ENCODE data around the gene TRAPPC5.

Gene TRAPPC5

GRCh38 chr19:7679771-7680605, 645 bp upstream of the TRAPPC5 start:
- no peak for TF ChIP-seq TAF1 (IDR thresholded peaks at IDR 0.05; ENCODE audit: borderline replicate concordance, low read depth, low read length)
- no peak for DNase-seq (ENCODE audit: insufficient read length)

GRCh38 chr19:7681340-7682174, 924 bp downstream of the TRAPPC5 start:
- peak; percentile 83 for FAIRE-seq

More at GRCh38 chr19:7679771-7680605, 645 bp upstream of the TRAPPC5 start:
- FAIRE-seq: no peak

GRCh38 chr19:7682175-7682855, 1.7 kb downstream of the TRAPPC5 start:
- DNase-seq (ENCODE audit: insufficient read length): no peak
- FAIRE-seq: no peak
- no peak for TF ChIP-seq TAF1 (IDR thresholded peaks at IDR 0.05; ENCODE audit: borderline replicate concordance, low read depth, low read length)
- no peak for TF ChIP-seq POLR2AphosphoS5 (IDR thresholded peaks at IDR 0.05; ENCODE audit: low read depth, low read length)

More at GRCh38 chr19:7681340-7682174, 924 bp downstream of the TRAPPC5 start:
- TF ChIP-seq POLR2A (IDR thresholded peaks at IDR 0.05; ENCODE audit: low read depth, low read length): peak; percentile 32; the same call in 1 of the 2 replicates
- TF ChIP-seq POLR2AphosphoS5 (IDR thresholded peaks at IDR 0.05; ENCODE audit: low read depth, low read length): no peak
- DNase-seq (ENCODE audit: insufficient read length): peak; percentile 77

- DNase-seq (ENCODE audit: insufficient read length) (no peak), FAIRE-seq (no peak)
- TF ChIP-seq POLR2A (IDR thresholded peaks at IDR 0.05; ENCODE audit: low read depth, low read length): no peak
- peak; percentile 33; the same call in 1 of the 2 replicates for TF ChIP-seq POLR2AphosphoS5 (IDR thresholded peaks at IDR 0.05; ENCODE audit: low read depth, low read length)
These were observed 5.2 kb downstream of the TRAPPC5 start for GRCh38 chr19:7685546-7686445.

GRCh38 chr19:7687177-7687576, 6.5 kb downstream of the TRAPPC5 start:
- TF ChIP-seq POLR2A (IDR thresholded peaks at IDR 0.05; ENCODE audit: low read depth, low read length) (peak; percentile 68), TAF1 (IDR thresholded peaks at IDR 0.05; ENCODE audit: borderline replicate concordance, low read depth, low read length) (no peak), POLR2AphosphoS5 (IDR thresholded peaks at IDR 0.05; ENCODE audit: low read depth, low read length) (peak; percentile 87)

DNA sequence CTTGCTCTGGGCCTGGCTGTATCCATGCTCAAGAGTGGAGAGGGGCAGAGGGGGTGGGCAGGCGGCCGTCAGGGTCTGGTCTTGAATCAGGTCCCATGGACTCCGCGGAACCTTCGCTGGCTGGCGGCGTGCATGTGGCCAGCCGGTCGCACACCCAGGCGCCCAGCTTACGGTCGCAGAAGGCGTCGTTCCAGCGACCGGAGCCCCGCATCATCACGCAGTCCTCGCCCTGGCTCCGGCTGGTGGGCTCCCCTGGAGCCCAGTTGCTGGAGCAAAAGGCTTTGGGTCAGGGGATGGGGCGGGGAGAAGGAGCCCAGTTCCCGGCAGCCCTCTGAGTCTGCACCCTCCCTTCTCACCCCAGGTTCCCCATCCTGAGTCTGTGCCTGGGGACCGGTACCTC, 8.5 kb downstream of the TRAPPC5 start:
- TF ChIP-seq TAF1 (IDR thresholded peaks at IDR 0.05; ENCODE audit: borderline replicate concordance, low read depth, low read length): no peak
- no peak for DNase-seq (ENCODE audit: insufficient read length)
- no peak for FAIRE-seq

More at GRCh38 chr19:7687177-7687576, 6.5 kb downstream of the TRAPPC5 start:
- FAIRE-seq (no peak), DNase-seq (ENCODE audit: insufficient read length) (no peak)

- TF ChIP-seq POLR2AphosphoS5 (IDR thresholded peaks at IDR 0.05; ENCODE audit: low read depth, low read length): no peak
- TF ChIP-seq TAF1 (IDR thresholded peaks at IDR 0.05; ENCODE audit: borderline replicate concordance, low read depth, low read length): no peak
- TF ChIP-seq POLR2A (IDR thresholded peaks at IDR 0.05; ENCODE audit: low read depth, low read length): no peak
- FAIRE-seq (no peak), DNase-seq (ENCODE audit: insufficient read length) (no peak)
These were observed 10.2 kb downstream of the TRAPPC5 start for GRCh38 chr19:7690779-7691258.

- FAIRE-seq (peak; percentile 65), DNase-seq (ENCODE audit: insufficient read length) (no peak)
- TF ChIP-seq POLR2A (IDR thresholded peaks at IDR 0.05; ENCODE audit: low read depth, low read length): no peak
- TF ChIP-seq TAF1 (IDR thresholded peaks at IDR 0.05; ENCODE audit: borderline replicate concordance, low read depth, low read length): no peak
- no peak for TF ChIP-seq POLR2AphosphoS5 (IDR thresholded peaks at IDR 0.05; ENCODE audit: low read depth, low read length)
These were observed 10.9 kb downstream of the TRAPPC5 start for GRCh38 chr19:7691497-7691896.

DNA sequence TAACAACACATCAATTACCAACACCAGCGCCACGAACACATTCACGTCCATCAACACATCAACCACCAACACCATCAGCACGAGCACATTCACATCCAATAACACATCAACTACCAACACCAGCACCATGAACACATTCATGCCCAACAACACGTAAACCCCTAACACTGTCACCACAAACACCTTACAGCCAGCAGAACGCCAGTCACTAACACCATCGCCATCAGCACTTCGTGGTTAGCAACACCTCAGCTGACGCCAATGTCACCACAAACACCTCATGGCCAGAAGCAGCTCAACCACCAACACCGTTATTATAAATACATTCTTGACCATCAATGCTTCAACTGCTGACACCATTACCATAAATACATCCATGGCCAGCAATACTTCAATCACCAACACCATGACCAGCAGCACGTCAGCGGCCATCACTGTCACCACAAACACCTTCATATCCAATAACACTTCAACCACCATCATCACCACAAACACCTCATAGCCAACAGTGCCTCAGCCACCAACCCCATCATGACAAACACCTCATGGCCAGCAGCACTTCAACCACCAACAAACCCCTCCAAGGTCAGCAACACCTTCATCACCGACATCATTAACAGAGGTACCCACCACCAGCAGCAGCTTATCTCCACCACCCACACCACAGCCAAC, 11.9 kb downstream of the TRAPPC5 start:
- FAIRE-seq: peak; percentile 42
- TF ChIP-seq TAF1 (IDR thresholded peaks at IDR 0.05; ENCODE audit: borderline replicate concordance, low read depth, low read length): no peak
- no peak for TF ChIP-seq POLR2AphosphoS5 (IDR thresholded peaks at IDR 0.05; ENCODE audit: low read depth, low read length)
- TF ChIP-seq POLR2A (IDR thresholded peaks at IDR 0.05; ENCODE audit: low read depth, low read length): no peak

GRCh38 chr19:7694499-7694898, 13.9 kb downstream of the TRAPPC5 start:
- DNase-seq (ENCODE audit: insufficient read length) (no peak), FAIRE-seq (no peak)
- TF ChIP-seq POLR2A (IDR thresholded peaks at IDR 0.05; ENCODE audit: low read depth, low read length): 0 out of 2 replicates have a peak, but pooled peaks have one; percentile 3
- TF ChIP-seq TAF1 (IDR thresholded peaks at IDR 0.05; ENCODE audit: borderline replicate concordance, low read depth, low read length): no peak
- no peak for TF ChIP-seq POLR2AphosphoS5 (IDR thresholded peaks at IDR 0.05; ENCODE audit: low read depth, low read length)

More for the DNA sequence above, 11.9 kb downstream of the TRAPPC5 start:
- DNase-seq (ENCODE audit: insufficient read length): no peak
